Ammon's horn (tissue), 1 donor: Measurements from ENCODE around the gene VPS4A.

ENCODE experiments used
- DNase-seq: peaks from one replicate; pipeline ENCODE4 v3.0.0-alpha.2; 2016; ENCODE audit warnings: low spot score

The VPS4A gene

DNA sequence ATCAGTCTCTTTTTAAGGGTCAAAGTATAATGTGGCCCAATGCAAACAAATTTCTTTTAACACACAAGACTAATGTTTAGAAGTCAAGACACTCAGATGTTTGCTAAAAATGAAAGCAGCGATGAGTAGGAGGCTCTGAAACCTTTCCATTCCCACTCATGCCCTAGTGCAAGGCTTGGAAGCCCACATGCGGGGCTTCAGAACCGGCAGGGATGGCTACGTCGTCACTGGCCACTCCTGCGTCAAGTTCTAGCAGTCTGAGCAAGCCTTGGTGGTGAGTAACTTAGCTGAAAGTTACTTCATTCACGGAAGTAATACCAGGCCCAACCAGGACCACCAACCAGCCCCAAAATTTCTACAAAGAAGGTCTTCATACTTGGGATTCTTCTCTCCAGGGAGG is 55.3 kb downstream of the VPS4A start:
- no peak for DNase-seq

DNA sequence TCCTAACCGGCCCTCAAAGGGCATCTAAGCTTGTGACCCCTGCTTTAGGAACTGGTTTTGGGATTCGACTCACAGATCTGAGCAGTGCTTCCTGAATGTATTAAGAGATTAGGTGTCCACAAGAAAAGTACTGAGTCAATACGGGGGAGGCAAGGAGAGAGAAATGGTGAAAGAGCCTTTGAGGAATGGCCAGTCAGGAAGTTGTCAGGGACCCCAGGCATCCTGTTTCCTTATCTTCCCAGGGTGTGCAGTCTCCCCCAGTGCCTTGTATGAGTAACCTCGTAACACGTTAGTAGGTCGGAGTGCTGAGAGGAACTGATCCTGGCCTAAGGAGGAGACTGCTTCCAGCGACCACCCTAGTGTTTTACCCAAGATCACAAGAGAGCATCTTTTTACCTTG is 56.8 kb downstream of the VPS4A start:
- DNase-seq, result no peak

GRCh38 chr16:69368866-69369265 is 57.7 kb downstream of the VPS4A start:
- DNase-seq, result no peak

DNA sequence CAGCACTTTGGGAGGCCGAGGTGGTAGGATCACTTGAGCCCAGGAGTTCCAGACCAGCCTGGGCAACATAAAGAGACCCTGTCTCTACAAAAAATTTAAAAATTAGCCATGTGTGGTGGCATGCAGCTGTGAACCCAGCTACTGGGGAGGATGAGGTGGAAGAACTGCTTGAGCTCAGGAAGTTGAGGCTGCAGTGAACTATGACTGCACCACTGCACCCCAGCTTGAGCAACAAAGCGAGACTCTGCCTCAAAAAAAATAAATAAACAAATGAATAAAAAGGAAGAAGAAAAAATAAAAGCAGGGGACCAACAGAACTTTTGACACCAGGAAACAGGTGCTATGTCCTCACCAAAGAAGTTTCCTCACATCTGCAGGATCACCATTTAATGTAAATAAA is 60.4 kb downstream of the VPS4A start:
- no peak for DNase-seq

- no peak for DNase-seq
Measured at GRCh38 chr16:69373019-69373418, 61.9 kb downstream of the VPS4A start.
